Measurements from ENCODE around the gene PRXL2A.

Gene PRXL2A

GRCh38 chr10:80463868-80464267 is 55.5 kb downstream of the PRXL2A start:
- no peak for TF ChIP-seq CTCF (IDR thresholded peaks at IDR 0.05; ENCODE audit: extremely low read depth, missing control alignments)
- DNase-seq (ENCODE audit: low spot score) = no peak

GRCh38 chr10:80464557-80465450 is 56.5 kb downstream of the PRXL2A start:
- no peak for TF ChIP-seq CTCF (IDR thresholded peaks at IDR 0.05; ENCODE audit: extremely low read depth, missing control alignments)
- DNase-seq (ENCODE audit: low spot score) = no peak

- no peak for DNase-seq (ENCODE audit: low spot score)
- TF ChIP-seq CTCF (IDR thresholded peaks at IDR 0.05; ENCODE audit: extremely low read depth, missing control alignments) = no peak
These were observed 57.1 kb downstream of the PRXL2A start for GRCh38 chr10:80465451-80465835.

GRCh38 chr10:80465839-80466590 is 57.7 kb downstream of the PRXL2A start:
- DNase-seq (ENCODE audit: low spot score) = no peak
- no peak for TF ChIP-seq CTCF (IDR thresholded peaks at IDR 0.05; ENCODE audit: extremely low read depth, missing control alignments)

- no peak for DNase-seq (ENCODE audit: low spot score)
- TF ChIP-seq CTCF (IDR thresholded peaks at IDR 0.05; ENCODE audit: extremely low read depth, missing control alignments) = no peak
These were observed 58.5 kb downstream of the PRXL2A start for GRCh38 chr10:80466724-80467326.

GRCh38 chr10:80468002-80468401 is 59.7 kb downstream of the PRXL2A start:
- TF ChIP-seq CTCF (IDR thresholded peaks at IDR 0.05; ENCODE audit: extremely low read depth, missing control alignments) = no peak
- no peak for DNase-seq (ENCODE audit: low spot score)
